Measurements from ENCODE around the gene ANO5. TPM values are rescaled to one million over a fixed set of nuclear protein-coding genes. Genes with fewer than 3 reads are reported as not detected.

ANO5 gene
- total RNA-seq, 4 donors from 2014 or later: 1.7 to 11.9 (median 3.2) TPM

DNA sequence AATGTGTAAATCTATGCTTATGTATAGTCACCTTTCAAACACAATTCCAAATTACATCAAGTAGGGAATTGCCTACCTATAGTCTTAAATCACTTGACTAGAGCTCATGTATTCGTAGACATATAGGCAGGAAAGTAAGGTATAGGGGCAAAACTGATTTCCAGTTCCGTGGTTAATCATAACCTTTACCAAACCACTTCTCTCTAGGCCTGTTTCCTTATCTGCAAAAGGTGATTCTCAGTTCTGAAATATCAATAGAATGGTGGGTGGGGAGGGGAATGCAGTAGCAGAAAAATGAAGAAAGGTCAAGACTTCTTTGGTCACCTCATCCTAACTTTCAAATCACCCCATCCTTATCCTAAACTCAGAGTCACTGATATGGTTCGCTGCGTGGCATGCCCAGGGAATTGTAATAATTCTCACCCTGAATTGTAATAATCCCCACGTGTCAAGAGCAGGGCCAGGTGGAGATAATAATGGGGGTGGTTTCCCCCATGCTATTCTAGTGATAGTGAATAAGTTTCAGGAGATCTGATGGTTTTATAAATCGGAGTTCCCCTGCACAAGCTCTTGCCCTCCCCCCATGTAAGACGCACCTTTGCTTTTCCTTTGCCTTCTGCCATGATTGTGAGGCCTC, 1.9 kb upstream of the ANO5 start:
- TF ChIP-seq, protein P1, sequence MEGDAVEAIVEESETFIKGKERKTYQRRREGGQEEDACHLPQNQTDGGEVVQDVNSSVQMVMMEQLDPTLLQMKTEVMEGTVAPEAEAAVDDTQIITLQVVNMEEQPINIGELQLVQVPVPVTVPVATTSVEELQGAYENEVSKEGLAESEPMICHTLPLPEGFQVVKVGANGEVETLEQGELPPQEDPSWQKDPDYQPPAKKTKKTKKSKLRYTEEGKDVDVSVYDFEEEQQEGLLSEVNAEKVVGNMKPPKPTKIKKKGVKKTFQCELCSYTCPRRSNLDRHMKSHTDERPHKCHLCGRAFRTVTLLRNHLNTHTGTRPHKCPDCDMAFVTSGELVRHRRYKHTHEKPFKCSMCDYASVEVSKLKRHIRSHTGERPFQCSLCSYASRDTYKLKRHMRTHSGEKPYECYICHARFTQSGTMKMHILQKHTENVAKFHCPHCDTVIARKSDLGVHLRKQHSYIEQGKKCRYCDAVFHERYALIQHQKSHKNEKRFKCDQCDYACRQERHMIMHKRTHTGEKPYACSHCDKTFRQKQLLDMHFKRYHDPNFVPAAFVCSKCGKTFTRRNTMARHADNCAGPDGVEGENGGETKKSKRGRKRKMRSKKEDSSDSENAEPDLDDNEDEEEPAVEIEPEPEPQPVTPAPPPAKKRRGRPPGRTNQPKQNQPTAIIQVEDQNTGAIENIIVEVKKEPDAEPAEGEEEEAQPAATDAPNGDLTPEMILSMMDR (IDR thresholded peaks at IDR 0.05; ENCODE audit: low read depth): no peak

DNA sequence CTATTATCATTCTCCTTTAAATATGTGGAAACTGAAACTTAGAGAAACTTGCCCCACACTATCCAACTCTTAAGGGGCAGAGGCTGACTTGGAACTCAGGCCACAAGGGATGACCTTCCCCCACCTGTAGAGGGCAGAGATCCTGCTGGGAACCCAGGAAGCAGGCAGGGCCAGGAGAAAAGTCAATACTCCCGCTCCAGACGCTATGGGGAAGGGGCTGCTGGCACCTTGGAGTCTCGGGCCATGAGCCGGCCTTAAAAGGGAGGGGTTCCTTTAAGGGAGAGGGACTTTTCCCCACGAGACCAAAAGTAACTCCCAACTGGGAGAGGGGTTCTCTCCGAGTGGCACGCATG, 620 bp upstream of the ANO5 start:
- TF ChIP-seq, protein P1 (IDR thresholded peaks at IDR 0.05; ENCODE audit: low read depth): no peak

DNA sequence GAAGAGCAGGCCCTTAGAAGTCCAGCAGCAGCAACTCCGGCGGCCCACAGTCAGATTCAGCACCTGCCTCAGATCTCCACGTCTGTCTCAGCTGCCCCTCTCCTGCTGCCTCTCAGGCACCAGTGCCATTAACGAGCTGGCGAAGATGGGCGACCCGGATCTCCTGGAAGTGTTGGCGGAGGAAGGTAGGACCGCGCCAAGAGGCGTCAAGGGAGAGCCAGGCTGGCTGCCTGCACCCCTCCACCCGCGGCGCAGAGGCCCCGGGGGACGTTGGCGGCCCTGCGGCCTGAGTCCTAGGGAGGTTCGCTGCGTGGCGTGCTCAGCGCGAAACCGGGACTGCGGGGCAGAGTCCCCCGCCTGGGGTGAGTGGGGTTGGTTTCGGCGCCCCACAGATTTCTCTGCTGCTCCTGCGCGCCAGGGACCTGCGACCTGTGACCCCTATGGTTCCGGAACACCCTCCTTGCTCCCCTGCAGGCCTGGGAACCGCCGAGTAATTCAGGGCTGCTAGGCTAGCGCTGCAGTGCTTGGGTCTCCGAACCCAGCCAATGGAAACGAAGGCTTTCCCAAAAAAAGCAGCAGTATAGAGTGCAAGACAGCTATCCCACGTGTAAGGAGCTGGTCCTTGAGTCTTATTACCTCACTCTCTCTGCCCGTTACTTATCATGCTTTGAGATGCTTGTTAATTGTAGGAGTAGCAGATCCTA, 615 bp downstream of the ANO5 start:
- TF ChIP-seq, protein P1 (IDR thresholded peaks at IDR 0.05; ENCODE audit: low read depth): no peak

DNA sequence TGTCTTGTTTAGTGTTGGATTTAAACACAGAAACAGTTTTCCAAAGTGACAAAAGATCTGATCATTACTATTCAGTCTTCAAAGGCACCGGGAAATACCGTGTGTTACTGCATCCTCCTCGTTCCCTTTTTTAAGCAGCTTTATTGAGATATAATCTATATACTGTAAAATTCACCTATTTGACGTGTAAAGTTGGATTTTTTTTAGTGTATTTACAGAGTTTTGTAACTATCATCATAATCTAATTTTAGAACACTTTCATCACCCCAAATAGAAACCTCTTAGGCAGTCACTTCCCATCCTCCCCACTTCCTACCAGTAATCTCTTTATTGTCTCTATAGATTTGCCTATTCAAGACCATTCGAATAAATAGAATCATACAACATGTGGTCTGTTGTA, 1.4 kb downstream of the ANO5 start:
- TF ChIP-seq, protein P1 (IDR thresholded peaks at IDR 0.05; ENCODE audit: low read depth): no peak

GRCh38 chr11:22194907-22195306, 2.0 kb downstream of the ANO5 start:
- TF ChIP-seq, protein P1 (IDR thresholded peaks at IDR 0.05; ENCODE audit: low read depth): no peak

DNA sequence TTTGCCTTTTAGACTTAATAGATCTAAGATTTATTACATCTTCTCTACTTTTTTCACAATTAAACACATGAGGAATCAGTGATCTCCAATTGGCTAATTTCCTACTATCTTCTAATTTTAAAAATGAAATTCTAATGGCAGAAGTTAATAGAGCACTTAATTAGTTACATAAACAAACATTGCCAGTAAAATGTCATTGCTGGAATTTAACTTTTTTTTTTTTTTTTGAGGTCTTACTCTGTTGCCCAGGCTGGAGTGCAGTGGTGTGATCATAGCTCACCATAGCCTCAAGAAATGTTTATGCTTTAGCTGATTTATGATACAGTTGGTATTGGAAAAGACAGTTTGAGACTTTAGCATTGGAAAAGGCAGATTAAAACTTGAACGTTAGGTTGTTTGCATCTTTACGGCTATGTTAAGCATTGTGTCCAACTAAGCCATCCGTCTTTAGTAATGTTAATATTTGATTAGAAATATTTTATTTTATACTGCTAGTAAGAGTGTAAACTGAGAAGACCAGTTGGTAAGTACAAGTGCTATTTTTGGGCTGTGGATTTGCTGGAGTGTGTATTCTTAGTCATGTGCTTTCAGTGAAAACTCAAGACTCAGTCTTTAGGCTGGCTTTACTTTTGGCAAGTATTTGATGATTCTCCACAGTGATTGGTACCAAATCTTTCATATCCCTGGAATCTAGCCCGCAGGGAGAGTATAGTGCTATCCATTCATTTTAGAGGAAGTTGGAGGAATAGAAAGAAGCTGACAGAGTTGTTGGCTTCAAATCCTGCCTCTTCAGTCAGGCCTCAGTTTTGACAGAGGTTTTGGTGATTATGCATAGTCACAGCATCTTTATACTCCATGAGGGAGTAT, 4.5 kb downstream of the ANO5 start:
- TF ChIP-seq, protein P1 (IDR thresholded peaks at IDR 0.05; ENCODE audit: low read depth): no peak

DNA sequence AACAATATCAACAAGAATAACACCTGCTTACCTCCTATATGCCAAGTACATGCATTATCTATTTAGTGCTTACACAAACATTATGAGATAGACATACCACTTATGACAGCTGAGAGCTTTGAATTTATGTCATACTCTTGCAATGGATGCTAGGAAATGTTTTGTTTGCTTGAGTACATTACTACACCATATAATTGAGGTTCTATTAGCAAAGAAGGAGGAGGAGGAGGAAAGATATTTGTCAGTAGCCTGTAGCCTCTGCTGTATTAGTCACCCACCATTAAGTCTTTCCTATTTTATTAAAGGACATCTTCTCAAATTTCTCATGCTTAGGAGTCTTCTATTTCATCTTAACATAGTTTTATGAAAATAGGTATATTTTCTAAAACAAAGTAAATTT, 6.4 kb downstream of the ANO5 start:
- TF ChIP-seq, protein P1 (IDR thresholded peaks at IDR 0.05; ENCODE audit: low read depth): no peak
